ENCODE measurements around the gene HABP2. TPM values are rescaled to one million over a fixed set of nuclear protein-coding genes. Genes with fewer than 3 reads are reported as not detected.

Gene HABP2
- polyA plus RNA-seq, 4 donors: 0.41 to 0.89 (median 0.45) TPM

- no peak for DNase-seq (ENCODE audit: low read depth in 4 of 4, low spot score in 3 of 4)
Measured at GRCh38 chr10:113590581-113590980, 37.7 kb downstream of the HABP2 start.

GRCh38 chr10:113592380-113592779 lies 39.5 kb downstream of the HABP2 start:
- DNase-seq (ENCODE audit: low read depth in 4 of 4, low spot score in 3 of 4): no peak

GRCh38 chr10:113594652-113595051 lies 41.8 kb downstream of the HABP2 start:
- DNase-seq (ENCODE audit: low read depth in 4 of 4, low spot score in 3 of 4): no peak

GRCh38 chr10:113600569-113600968 lies 47.7 kb downstream of the HABP2 start:
- no peak for DNase-seq (ENCODE audit: low read depth in 4 of 4, low spot score in 3 of 4)

GRCh38 chr10:113603057-113603777 lies 50.4 kb downstream of the HABP2 start:
- DNase-seq (ENCODE audit: low read depth in 4 of 4, low spot score in 3 of 4): no peak

GRCh38 chr10:113604572-113604971 lies 51.7 kb downstream of the HABP2 start:
- DNase-seq (ENCODE audit: low read depth in 4 of 4, low spot score in 3 of 4): no peak

GRCh38 chr10:113605268-113605978 lies 52.6 kb downstream of the HABP2 start:
- DNase-seq (ENCODE audit: low read depth in 4 of 4, low spot score in 3 of 4): no peak

GRCh38 chr10:113609704-113610108 lies 56.9 kb downstream of the HABP2 start:
- no peak for DNase-seq (ENCODE audit: low read depth in 4 of 4, low spot score in 3 of 4)

- DNase-seq (ENCODE audit: low read depth in 4 of 4, low spot score in 3 of 4): no peak
Measured at GRCh38 chr10:113610631-113611601, 58.1 kb downstream of the HABP2 start.

GRCh38 chr10:113612154-113612553 lies 59.3 kb downstream of the HABP2 start:
- no peak for DNase-seq (ENCODE audit: low read depth in 4 of 4, low spot score in 3 of 4)

- no peak for DNase-seq (ENCODE audit: low read depth in 4 of 4, low spot score in 3 of 4)
Measured at GRCh38 chr10:113613427-113613826, 60.6 kb downstream of the HABP2 start.

- no peak for DNase-seq (ENCODE audit: low read depth in 4 of 4, low spot score in 3 of 4)
Measured at GRCh38 chr10:113613977-113614690, 61.3 kb downstream of the HABP2 start.

- no peak for DNase-seq (ENCODE audit: low read depth in 4 of 4, low spot score in 3 of 4)
Measured at GRCh38 chr10:113616244-113617074, 63.6 kb downstream of the HABP2 start.

- DNase-seq (ENCODE audit: low read depth in 4 of 4, low spot score in 3 of 4): no peak
Measured at GRCh38 chr10:113617086-113617485, 64.2 kb downstream of the HABP2 start.

- DNase-seq (ENCODE audit: low read depth in 4 of 4, low spot score in 3 of 4): no peak
Measured at GRCh38 chr10:113618338-113618737, 65.5 kb downstream of the HABP2 start.

GRCh38 chr10:113619401-113619800 lies 66.5 kb downstream of the HABP2 start:
- DNase-seq (ENCODE audit: low read depth in 4 of 4, low spot score in 3 of 4): no peak

- no peak for DNase-seq (ENCODE audit: low read depth in 4 of 4, low spot score in 3 of 4)
Measured at GRCh38 chr10:113620511-113620910, 67.7 kb downstream of the HABP2 start.

- no peak for DNase-seq (ENCODE audit: low read depth in 4 of 4, low spot score in 3 of 4)
Measured at GRCh38 chr10:113620936-113621335, 68.1 kb downstream of the HABP2 start.

- no peak for DNase-seq (ENCODE audit: low read depth in 4 of 4, low spot score in 3 of 4)
Measured at GRCh38 chr10:113621799-113622198, 68.9 kb downstream of the HABP2 start.

Data from right renal pelvis (tissue), 4 donors.